ENCODE results near the gene FLAD1. TPM values are rescaled to one million over a fixed set of nuclear protein-coding genes. Genes with fewer than 3 reads are reported as not detected.
A peak's percentile ranks its signal among the peaks of the same experiment; 100 is the strongest.

FLAD1 gene
- total and polyA plus RNA-seq, 9 donors, result 16.7 to 21.9 (median 20.3) TPM

GRCh38 chr1:154940651-154941194 is 42.4 kb upstream of the FLAD1 start:
- no peak overlapping the region for H3K4me3 ChIP-seq (ENCODE audit: low read length)
- no peak for DNase-seq
- 69% methylated on average over 5 of the region's 8 CpGs for WGBS (ENCODE audit: insufficient coverage)
- no peak overlapping the region for H3K27ac ChIP-seq (ENCODE audit: low read length)
- H3K36me3 ChIP-seq (ENCODE audit: control insufficient read depth, insufficient read depth, low read length), result peaks cover 16% of the 10 kb centered on the region
- H3K27me3 ChIP-seq (ENCODE audit: control insufficient read depth, insufficient read depth, low read length), result no peaks in the 10 kb centered on the region
- H3K4me1 ChIP-seq (ENCODE audit: control insufficient read depth, insufficient read depth, low read length), result peaks cover 57% of the 10 kb centered on the region
- no peaks in the 10 kb centered on the region for H3K9me3 ChIP-seq (replicated peaks; ENCODE audit: control insufficient read depth, low read depth, low read length)

- Histone ChIP-seq H3K36me3 (ENCODE audit: control insufficient read depth, insufficient read depth, low read length) (peaks cover 23% of the 10 kb centered on the region), H3K27ac (ENCODE audit: low read length) (peak overlapping the region; percentile 37), H3K9me3 (replicated peaks; ENCODE audit: control insufficient read depth, low read depth, low read length) (no peaks in the 10 kb centered on the region), H3K27me3 (ENCODE audit: control insufficient read depth, insufficient read depth, low read length) (no peaks in the 10 kb centered on the region), H3K4me3 (ENCODE audit: low read length) (no peak overlapping the region), H3K4me1 (ENCODE audit: control insufficient read depth, insufficient read depth, low read length) (peaks cover 59% of the 10 kb centered on the region)
- no peak for DNase-seq
- WGBS (ENCODE audit: insufficient coverage), result 26% methylated on average over 2 of the region's 5 CpGs
These were observed 41.7 kb upstream of the FLAD1 start for GRCh38 chr1:154941333-154942013.

DNA sequence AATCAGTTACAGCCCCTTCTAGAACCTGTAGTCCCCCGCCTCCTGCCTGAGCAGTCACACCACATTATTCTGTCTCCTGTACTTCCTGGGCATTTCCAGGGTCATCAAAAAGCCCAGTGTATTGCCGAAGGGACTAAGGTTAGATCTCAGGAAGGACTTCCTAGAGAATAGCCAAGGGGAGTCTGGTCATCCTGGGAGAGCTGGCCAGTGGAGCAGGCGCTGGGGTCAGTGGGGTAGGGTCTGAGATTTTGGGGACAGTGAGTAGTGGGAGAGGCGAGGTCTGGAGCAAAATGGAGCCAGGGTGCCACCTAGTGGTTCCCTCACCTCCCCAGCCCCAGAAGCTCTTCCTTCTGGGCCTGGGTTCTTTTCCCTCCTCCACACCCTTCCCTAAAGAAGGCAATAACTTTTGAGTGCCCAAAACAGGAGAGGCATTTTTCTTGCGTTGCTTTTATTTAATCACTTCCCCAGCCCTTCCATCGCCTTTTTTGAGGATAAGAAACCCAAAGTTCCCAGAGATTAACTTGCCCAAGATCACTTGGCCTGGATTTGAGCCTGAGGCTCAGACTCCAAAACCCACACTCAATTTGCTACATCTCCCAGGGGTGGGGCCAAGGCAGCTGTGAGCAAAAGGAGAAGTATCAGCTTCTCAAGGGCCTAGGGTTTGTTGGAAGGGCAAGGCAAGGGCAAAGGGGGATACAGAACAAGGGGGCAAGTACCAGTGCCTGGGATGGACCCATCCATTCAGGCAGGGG is 39.3 kb upstream of the FLAD1 start:
- peak; percentile 54 for DNase-seq
- H3K27ac ChIP-seq (ENCODE audit: low read length), result peak overlapping the region; percentile 65
- 30% methylated on average over 3 of the region's 6 CpGs for WGBS (ENCODE audit: insufficient coverage)
- peaks cover 57% of the 10 kb centered on the region for H3K4me1 ChIP-seq (ENCODE audit: control insufficient read depth, insufficient read depth, low read length)
- no peaks in the 10 kb centered on the region for H3K9me3 ChIP-seq (replicated peaks; ENCODE audit: control insufficient read depth, low read depth, low read length)
- H3K27me3 ChIP-seq (ENCODE audit: control insufficient read depth, insufficient read depth, low read length), result no peaks in the 10 kb centered on the region
- H3K4me3 ChIP-seq (ENCODE audit: low read length), result no peak overlapping the region
- H3K36me3 ChIP-seq (ENCODE audit: control insufficient read depth, insufficient read depth, low read length), result peaks cover 44% of the 10 kb centered on the region

- WGBS (ENCODE audit: insufficient coverage), result 28% methylated on average over 5 of the region's 9 CpGs
- Histone ChIP-seq H3K27ac (ENCODE audit: low read length) (peak overlapping the region; percentile 65), H3K36me3 (ENCODE audit: control insufficient read depth, insufficient read depth, low read length) (peaks cover 45% of the 10 kb centered on the region), H3K4me1 (ENCODE audit: control insufficient read depth, insufficient read depth, low read length) (peaks cover 57% of the 10 kb centered on the region), H3K4me3 (ENCODE audit: low read length) (no peak overlapping the region), H3K27me3 (ENCODE audit: control insufficient read depth, insufficient read depth, low read length) (no peaks in the 10 kb centered on the region), H3K9me3 (replicated peaks; ENCODE audit: control insufficient read depth, low read depth, low read length) (no peaks in the 10 kb centered on the region)
- no peak for DNase-seq
These were observed 38.6 kb upstream of the FLAD1 start for GRCh38 chr1:154944401-154945159.

GRCh38 chr1:154945160-154945961 is 37.8 kb upstream of the FLAD1 start:
- Histone ChIP-seq H3K27ac (ENCODE audit: low read length) (no peak overlapping the region), H3K9me3 (replicated peaks; ENCODE audit: control insufficient read depth, low read depth, low read length) (no peaks in the 10 kb centered on the region), H3K36me3 (ENCODE audit: control insufficient read depth, insufficient read depth, low read length) (peaks cover 46% of the 10 kb centered on the region), H3K4me3 (ENCODE audit: low read length) (no peak overlapping the region), H3K4me1 (ENCODE audit: control insufficient read depth, insufficient read depth, low read length) (peaks cover 52% of the 10 kb centered on the region), H3K27me3 (ENCODE audit: control insufficient read depth, insufficient read depth, low read length) (no peaks in the 10 kb centered on the region)
- 88% methylated on average over 12 of the region's 15 CpGs for WGBS (ENCODE audit: insufficient coverage)
- no peak for DNase-seq

- DNase-seq, result no peak
These were observed 36.9 kb upstream of the FLAD1 start for GRCh38 chr1:154945962-154946850.

GRCh38 chr1:154948079-154948478 is 35.1 kb upstream of the FLAD1 start:
- WGBS (ENCODE audit: insufficient coverage), result 89% methylated on average over 6 of the region's 11 CpGs
- Histone ChIP-seq H3K27me3 (ENCODE audit: control insufficient read depth, insufficient read depth, low read length) (no peaks in the 10 kb centered on the region), H3K4me1 (ENCODE audit: control insufficient read depth, insufficient read depth, low read length) (peaks cover 42% of the 10 kb centered on the region), H3K27ac (ENCODE audit: low read length) (no peak overlapping the region), H3K36me3 (ENCODE audit: control insufficient read depth, insufficient read depth, low read length) (peaks cover 62% of the 10 kb centered on the region), H3K4me3 (ENCODE audit: low read length) (no peak overlapping the region), H3K9me3 (replicated peaks; ENCODE audit: control insufficient read depth, low read depth, low read length) (no peaks in the 10 kb centered on the region)
- no peak for DNase-seq

More at GRCh38 chr1:154945962-154946850, 36.9 kb upstream of the FLAD1 start:
- 76% methylated on average over 14 of the region's 17 CpGs for WGBS (ENCODE audit: insufficient coverage)
- Histone ChIP-seq H3K27me3 (ENCODE audit: control insufficient read depth, insufficient read depth, low read length) (no peaks in the 10 kb centered on the region), H3K4me3 (ENCODE audit: low read length) (no peak overlapping the region), H3K9me3 (replicated peaks; ENCODE audit: control insufficient read depth, low read depth, low read length) (no peaks in the 10 kb centered on the region), H3K27ac (ENCODE audit: low read length) (no peak overlapping the region), H3K36me3 (ENCODE audit: control insufficient read depth, insufficient read depth, low read length) (peaks cover 54% of the 10 kb centered on the region), H3K4me1 (ENCODE audit: control insufficient read depth, insufficient read depth, low read length) (peaks cover 44% of the 10 kb centered on the region)

DNA sequence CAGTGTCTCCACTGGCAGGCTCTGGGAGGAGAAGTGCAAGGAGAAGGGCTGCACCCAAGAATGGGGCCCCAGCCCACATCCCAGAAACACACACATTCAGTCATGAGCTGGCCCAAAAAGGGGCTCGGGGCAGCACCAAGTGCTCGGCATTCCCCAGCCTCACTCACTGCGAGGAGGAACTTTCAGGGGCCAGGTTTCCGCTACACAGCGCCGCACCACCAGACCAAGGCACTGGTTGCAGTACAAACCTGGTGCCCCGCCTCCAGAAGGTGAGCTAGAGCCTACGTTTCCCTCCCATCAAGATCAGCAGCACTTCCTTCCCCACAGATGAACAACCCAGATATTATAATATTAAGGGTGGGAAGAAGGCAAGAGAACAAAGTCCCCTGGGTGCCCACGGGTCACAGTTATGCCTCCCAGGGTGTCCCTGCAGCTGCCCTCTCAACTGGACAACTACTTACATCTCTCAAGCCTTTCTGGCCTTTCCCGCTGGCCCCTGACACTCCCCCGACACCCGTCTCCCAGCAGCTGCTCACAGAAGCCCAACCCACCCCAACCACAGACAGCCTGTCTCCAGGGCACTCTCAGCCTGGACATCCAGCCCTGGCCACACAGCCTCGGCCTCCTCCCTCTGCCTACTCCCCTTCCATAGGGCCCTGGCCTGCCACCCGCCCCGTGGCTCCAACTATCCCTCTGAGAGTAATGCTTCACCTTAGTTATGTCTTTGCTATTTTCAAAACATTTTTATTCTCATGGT is 31.1 kb upstream of the FLAD1 start:
- no peak overlapping the region for H3K4me3 ChIP-seq (ENCODE audit: low read length)
- H3K9me3 ChIP-seq (replicated peaks; ENCODE audit: control insufficient read depth, low read depth, low read length), result no peaks in the 10 kb centered on the region
- H3K4me1 ChIP-seq (ENCODE audit: control insufficient read depth, insufficient read depth, low read length), result peaks cover 44% of the 10 kb centered on the region
- H3K27ac ChIP-seq (ENCODE audit: low read length), result peak overlapping the region; percentile 56
- peaks cover 43% of the 10 kb centered on the region for H3K36me3 ChIP-seq (ENCODE audit: control insufficient read depth, insufficient read depth, low read length)
- no peaks in the 10 kb centered on the region for H3K27me3 ChIP-seq (ENCODE audit: control insufficient read depth, insufficient read depth, low read length)
- WGBS (ENCODE audit: insufficient coverage), result 58% methylated on average over 10 of the region's 15 CpGs
- DNase-seq, result no peak
